Muscle layer of colon (tissue), 2 donors: ENCODE data around the gene DGKD.
"Not testable (repeated sequence)": the region's sequence is repeated elsewhere in the genome, so short reads cannot be mapped to it uniquely, and the experiment has no call there.

Experiments
- H3K27ac ChIP-seq: one replicate; pipeline ENCODE4 v1.7.0; 2013; ENCODE audit warnings: low read depth, mild to moderate bottlenecking, low read length, moderate library complexity
- H3K27me3 ChIP-seq, 2 donors: one replicate each; pipeline ENCODE4 v1.7.0; 2013; ENCODE audit warnings: low read length in 2 of 2, mild to moderate bottlenecking in 2 of 2; ENCODE audit not compliant: insufficient read depth in 2 of 2, control insufficient read depth in 1 of 2
- H3K36me3 ChIP-seq: one replicate; pipeline ENCODE4 v1.7.0; 2013; ENCODE audit warnings: mild to moderate bottlenecking, low read length; ENCODE audit not compliant: insufficient read depth
- H3K4me1 ChIP-seq: one replicate; pipeline ENCODE4 v1.7.0; 2013; ENCODE audit warnings: mild to moderate bottlenecking, low read length; ENCODE audit not compliant: insufficient read depth
- H3K4me3 ChIP-seq, 2 donors: one replicate each; pipeline ENCODE4 v1.7.0; 2013; ENCODE audit warnings: low read length in 2 of 2, low read depth in 1 of 2, mild to moderate bottlenecking in 1 of 2, moderate library complexity in 1 of 2
- H3K9ac ChIP-seq: one replicate; pipeline ENCODE4 v1.7.0; 2013; ENCODE audit warnings: low read length
- H3K9me3 ChIP-seq: one replicate; pipeline ENCODE4 v1.7.0; 2013; ENCODE audit warnings: mild to moderate bottlenecking, low read length
- donor health status: abdominal sarcoma.
- donor health status: Adenocarcinoma of cecum.

DGKD gene

GRCh38 chr2:233395687-233396086 lies 41.4 kb downstream of the DGKD start:
- Histone ChIP-seq H3K27me3 (no peaks in the 10 kb centered on the region), H3K9me3 (no peaks in the 10 kb centered on the region), H3K4me1 (no peaks in the 10 kb centered on the region), H3K4me3 (no peak overlapping the region), H3K36me3 (peaks cover 6% of the 10 kb centered on the region), H3K27ac (no peak overlapping the region), H3K9ac (no peak overlapping the region)

- not testable (repeated sequence) for H3K9me3 ChIP-seq, H3K27me3 ChIP-seq, H3K4me3 ChIP-seq, H3K9ac ChIP-seq, H3K4me1 ChIP-seq, H3K36me3 ChIP-seq, H3K27ac ChIP-seq
Observed at GRCh38 chr2:233396726-233397665, 42.7 kb downstream of the DGKD start.

GRCh38 chr2:233399306-233400225 lies 45.3 kb downstream of the DGKD start:
- H3K9me3 ChIP-seq, result no peaks in the 10 kb centered on the region
- no peak overlapping the region for H3K9ac ChIP-seq
- no peaks in the 10 kb centered on the region for H3K4me1 ChIP-seq
- H3K4me3 ChIP-seq, result no peak overlapping the region
- H3K36me3 ChIP-seq, result peaks cover 6% of the 10 kb centered on the region
- no peak overlapping the region for H3K27ac ChIP-seq
- H3K27me3 ChIP-seq, result no peaks in the 10 kb centered on the region

- Histone ChIP-seq H3K4me3 (no peak overlapping the region), H3K36me3 (peaks cover 6% of the 10 kb centered on the region), H3K27ac (no peak overlapping the region)
Observed at GRCh38 chr2:233400341-233400740, 46.0 kb downstream of the DGKD start.

DNA sequence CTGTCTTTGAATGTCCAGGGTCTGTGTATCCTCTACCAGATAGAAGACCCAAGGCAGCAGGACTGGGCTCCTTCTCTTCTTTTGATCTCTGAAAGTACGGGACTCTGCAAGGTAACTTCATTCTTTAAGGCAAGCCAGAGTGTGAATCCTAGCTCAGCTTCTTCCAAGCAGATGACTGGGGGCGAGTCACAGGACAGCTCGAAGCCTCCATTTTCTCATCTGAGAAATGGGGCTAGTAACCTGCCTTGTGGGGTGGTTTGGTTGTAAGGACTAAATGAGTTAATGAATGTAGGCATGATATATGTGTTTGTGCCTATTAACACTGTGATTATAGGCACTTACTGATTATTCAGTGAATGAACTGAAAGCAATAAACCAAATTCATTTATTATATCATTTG lies 46.7 kb downstream of the DGKD start:
- Histone ChIP-seq H3K36me3 (peaks cover 3% of the 10 kb centered on the region), H3K9ac (no peak overlapping the region), H3K4me1 (no peaks in the 10 kb centered on the region), H3K27me3 (no peaks in the 10 kb centered on the region), H3K9me3 (no peaks in the 10 kb centered on the region), H3K27ac (no peak overlapping the region), H3K4me3 (no peak overlapping the region)

More at GRCh38 chr2:233400341-233400740, 46.0 kb downstream of the DGKD start:
- Histone ChIP-seq H3K27me3 (no peaks in the 10 kb centered on the region), H3K4me1 (no peaks in the 10 kb centered on the region), H3K9ac (no peak overlapping the region), H3K9me3 (no peaks in the 10 kb centered on the region)

DNA sequence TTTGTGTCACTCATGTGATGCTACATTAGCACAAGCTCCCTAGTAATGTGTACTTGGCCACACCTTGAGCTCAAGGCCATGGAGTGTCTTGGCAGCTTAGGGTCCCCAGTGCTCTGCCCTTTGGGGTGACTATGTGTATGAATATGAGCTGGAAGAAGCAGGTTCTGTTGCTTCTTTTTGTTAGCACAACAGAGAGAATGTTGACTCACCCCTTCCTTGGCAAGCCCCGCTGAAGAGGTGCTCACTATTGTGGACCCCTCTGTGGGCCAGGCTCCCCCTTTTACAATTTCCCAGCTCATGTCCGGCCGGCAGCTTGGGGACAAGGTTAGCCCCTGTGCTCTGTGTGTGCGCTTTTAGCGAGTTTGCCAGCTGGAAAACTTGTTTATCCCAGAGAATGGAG lies 48.1 kb downstream of the DGKD start:
- H3K9me3 ChIP-seq, result no peaks in the 10 kb centered on the region
- peaks cover 6% of the 10 kb centered on the region for H3K36me3 ChIP-seq
- no peaks in the 10 kb centered on the region for H3K4me1 ChIP-seq
- no peak overlapping the region for H3K4me3 ChIP-seq
- H3K27me3 ChIP-seq, result no peaks in the 10 kb centered on the region
- H3K9ac ChIP-seq, result no peak overlapping the region
- H3K27ac ChIP-seq, result no peak overlapping the region

DNA sequence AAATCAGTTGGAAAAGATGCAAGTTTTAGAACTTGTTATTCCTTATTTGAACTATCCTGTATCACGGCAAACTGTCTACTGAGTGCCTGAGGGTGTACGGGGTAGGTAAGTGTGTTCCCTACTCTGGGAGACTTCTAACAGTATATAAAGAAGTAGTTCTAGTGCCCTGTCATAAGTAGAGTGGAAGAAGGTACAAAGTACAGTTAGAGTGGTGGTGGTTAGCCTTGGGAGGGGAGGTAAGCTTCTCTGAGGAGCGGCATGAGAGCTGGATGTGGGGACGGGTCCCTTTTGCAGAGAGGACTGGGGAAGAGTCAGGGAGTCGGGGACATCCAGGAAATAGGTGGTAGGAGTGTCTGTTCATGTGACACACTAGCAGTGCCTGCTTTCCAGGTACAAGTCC lies 48.5 kb downstream of the DGKD start:
- Histone ChIP-seq H3K27ac (no peak overlapping the region), H3K9me3 (no peaks in the 10 kb centered on the region), H3K4me3 (no peak overlapping the region), H3K4me1 (no peaks in the 10 kb centered on the region), H3K36me3 (peaks cover 6% of the 10 kb centered on the region), H3K27me3 (no peaks in the 10 kb centered on the region), H3K9ac (no peak overlapping the region)

- no peak overlapping the region for H3K4me3 ChIP-seq
Observed at GRCh38 chr2:233404222-233404621, 49.9 kb downstream of the DGKD start.

DNA sequence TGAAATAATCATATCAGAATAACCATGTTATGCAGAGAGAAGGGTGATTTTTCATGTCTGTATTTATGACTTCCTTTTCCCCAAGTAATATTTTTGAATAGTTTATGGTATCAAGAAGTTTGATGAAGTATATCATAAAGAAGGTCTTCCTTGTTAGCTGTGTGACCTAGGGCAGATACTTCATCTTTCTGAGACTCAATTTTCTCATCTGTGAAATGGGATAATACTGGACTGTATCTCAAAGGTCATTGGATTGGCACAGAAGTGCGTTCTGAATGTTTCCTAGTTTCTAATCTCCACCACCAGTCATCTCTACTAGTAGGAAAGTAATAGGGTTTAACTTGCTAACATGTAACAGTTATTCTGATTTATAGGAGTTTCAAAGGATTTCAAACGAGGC lies 52.6 kb downstream of the DGKD start:
- Histone ChIP-seq H3K27ac (no peak overlapping the region), H3K9me3 (no peaks in the 10 kb centered on the region), H3K4me3 (no peak overlapping the region), H3K36me3 (peaks cover 6% of the 10 kb centered on the region), H3K4me1 (no peaks in the 10 kb centered on the region), H3K9ac (no peak overlapping the region), H3K27me3 (no peaks in the 10 kb centered on the region)

More at GRCh38 chr2:233404222-233404621, 49.9 kb downstream of the DGKD start:
- H3K36me3 ChIP-seq, result peaks cover 6% of the 10 kb centered on the region
- H3K9me3 ChIP-seq, result no peaks in the 10 kb centered on the region
- no peak overlapping the region for H3K9ac ChIP-seq
- no peaks in the 10 kb centered on the region for H3K27me3 ChIP-seq
- H3K4me1 ChIP-seq, result no peaks in the 10 kb centered on the region
- H3K27ac ChIP-seq, result no peak overlapping the region

- H3K27ac ChIP-seq, result no peak overlapping the region
- H3K36me3 ChIP-seq, result peaks cover 6% of the 10 kb centered on the region
- no peaks in the 10 kb centered on the region for H3K27me3 ChIP-seq
- H3K4me3 ChIP-seq, result no peak overlapping the region
- no peak overlapping the region for H3K9ac ChIP-seq
- H3K4me1 ChIP-seq, result no peaks in the 10 kb centered on the region
- no peaks in the 10 kb centered on the region for H3K9me3 ChIP-seq
Observed at GRCh38 chr2:233407771-233408181, 53.5 kb downstream of the DGKD start.
